ENCODE measurements around the gene APBA1. TPM values are rescaled to one million over a fixed set of nuclear protein-coding genes. Genes with fewer than 3 reads are reported as not detected.

APBA1 gene
- total RNA-seq, 1 experiment from 2014 or later: 0.53 TPM

DNA sequence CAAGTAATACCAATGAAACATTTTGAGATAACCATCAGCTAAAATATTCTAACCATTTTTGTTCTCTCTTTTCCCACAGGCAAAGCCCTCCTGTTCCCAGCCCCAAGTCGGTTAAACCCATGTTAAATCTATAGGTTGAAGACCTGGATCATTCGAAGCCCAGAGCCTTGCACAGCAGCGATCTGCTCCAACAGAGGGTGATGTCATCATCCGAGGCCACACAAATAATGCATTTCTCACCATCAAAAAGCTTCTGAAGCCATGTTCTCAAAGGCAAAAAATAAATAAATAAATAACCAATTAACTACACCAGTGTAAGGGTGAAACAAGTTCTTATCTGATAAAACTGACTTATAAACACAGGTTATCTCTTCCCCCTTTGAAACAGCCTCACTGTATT lies 178.0 kb downstream of the APBA1 start:
- no peaks in the 10 kb centered on the region for H3K27me3 ChIP-seq
- no peak for DNase-seq
- no peak overlapping the region for H3K27ac ChIP-seq
- H3K4me1 ChIP-seq: no peaks in the 10 kb centered on the region
- no peaks in the 10 kb centered on the region for H3K9me3 ChIP-seq (replicated peaks)
- H3K36me3 ChIP-seq: no peaks in the 10 kb centered on the region
- H3K4me3 ChIP-seq: no peak overlapping the region

DNA sequence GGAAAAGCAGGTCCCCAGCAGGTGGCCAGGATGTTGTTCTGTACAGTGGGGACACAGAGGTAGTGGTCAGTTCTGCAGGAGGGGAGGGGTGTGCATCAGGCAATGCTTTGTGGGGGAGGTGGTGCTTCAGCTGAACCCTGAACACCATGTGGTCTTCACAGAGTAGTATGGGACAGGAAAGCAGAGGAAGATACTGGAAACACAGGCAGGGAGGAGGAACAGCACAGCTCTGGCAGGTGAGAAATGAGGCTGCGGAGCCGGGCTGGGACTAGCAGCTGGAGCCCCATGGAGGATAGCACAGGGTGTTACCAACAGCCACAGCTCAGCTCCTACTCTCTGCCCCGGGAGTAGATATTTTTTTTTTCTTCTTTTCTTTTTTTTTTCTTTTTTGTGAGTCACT lies 185.7 kb downstream of the APBA1 start:
- H3K4me1 ChIP-seq: no peaks in the 10 kb centered on the region
- no peaks in the 10 kb centered on the region for H3K9me3 ChIP-seq (replicated peaks)
- H3K27ac ChIP-seq: no peak overlapping the region
- no peak for DNase-seq
- H3K36me3 ChIP-seq: no peaks in the 10 kb centered on the region
- no peak overlapping the region for H3K4me3 ChIP-seq
- H3K27me3 ChIP-seq: no peaks in the 10 kb centered on the region

DNA sequence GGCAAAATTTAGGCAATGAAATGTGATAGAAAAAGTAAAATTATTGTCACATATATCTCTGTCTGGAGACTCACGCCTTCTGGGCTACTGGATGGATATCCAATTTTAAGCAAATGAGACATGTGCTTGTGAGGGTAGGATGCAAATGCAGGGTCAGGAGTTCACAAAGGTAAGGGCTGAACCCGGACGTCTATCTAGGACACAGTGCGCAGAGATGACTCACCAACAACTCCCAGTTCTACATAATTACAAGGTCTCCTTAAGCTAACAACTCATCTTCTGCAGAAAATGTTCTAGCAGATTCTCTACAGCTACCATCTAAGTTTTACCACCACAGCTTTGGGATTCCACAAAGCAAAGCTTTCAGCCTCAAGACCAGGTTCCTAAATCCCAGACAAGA lies 186.7 kb downstream of the APBA1 start:
- Histone ChIP-seq H3K27ac (no peak overlapping the region), H3K4me1 (no peaks in the 10 kb centered on the region), H3K27me3 (no peaks in the 10 kb centered on the region), H3K9me3 (replicated peaks) (no peaks in the 10 kb centered on the region), H3K4me3 (no peak overlapping the region), H3K36me3 (no peaks in the 10 kb centered on the region)
- no peak for DNase-seq

DNA sequence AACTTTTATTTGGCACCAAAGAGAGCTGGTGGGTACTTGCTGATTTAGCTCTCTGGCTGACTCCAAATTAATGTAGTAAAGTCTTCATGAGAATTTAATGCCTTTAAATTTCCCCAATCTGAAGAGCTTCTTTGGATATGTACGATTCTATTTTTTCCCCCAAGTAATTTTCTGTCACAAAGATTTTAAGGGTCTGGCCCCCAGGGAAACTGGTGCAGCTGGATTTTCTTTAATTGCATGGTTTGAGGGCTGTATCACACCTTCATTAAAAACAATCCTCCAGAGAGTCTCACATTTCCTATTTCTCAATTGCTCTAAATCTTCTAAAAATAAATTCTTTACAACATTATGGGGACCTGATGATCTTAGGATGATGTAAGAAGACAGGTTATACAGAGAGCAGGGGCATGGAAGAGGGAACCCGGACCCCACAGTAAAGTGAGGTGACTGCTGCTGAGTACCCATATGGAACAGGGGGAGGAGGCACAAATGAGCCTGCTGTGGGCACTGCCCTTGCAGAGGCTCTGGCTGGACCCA lies 188.2 kb downstream of the APBA1 start:
- Histone ChIP-seq H3K9me3 (replicated peaks) (no peaks in the 10 kb centered on the region), H3K4me1 (no peaks in the 10 kb centered on the region), H3K27ac (no peak overlapping the region), H3K27me3 (no peaks in the 10 kb centered on the region), H3K4me3 (no peak overlapping the region), H3K36me3 (no peaks in the 10 kb centered on the region)
- DNase-seq: no peak

DNA sequence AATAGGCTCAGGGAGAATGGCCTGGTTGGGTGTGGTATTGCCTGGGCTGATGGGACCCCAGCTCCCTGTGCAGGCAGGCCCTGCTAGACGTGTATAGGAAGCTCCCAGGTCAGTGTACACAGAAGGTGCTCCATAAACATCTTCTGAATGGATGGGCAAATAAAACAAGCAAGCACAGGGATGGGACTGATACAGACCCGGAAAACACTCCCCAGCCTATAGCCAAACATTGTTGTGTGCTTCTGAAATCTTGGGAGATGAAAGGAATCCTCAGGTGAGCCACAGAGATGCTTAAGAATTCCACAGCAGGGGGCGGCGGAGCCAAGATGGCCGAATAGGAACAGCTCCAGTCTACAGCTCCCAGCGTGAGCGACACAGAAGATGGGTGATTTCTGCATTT lies 195.4 kb downstream of the APBA1 start:
- H3K4me3 ChIP-seq: no peak overlapping the region
- H3K4me1 ChIP-seq: peaks cover 10% of the 10 kb centered on the region; the same call in 1 of the 2 replicates
- no peaks in the 10 kb centered on the region; the same call in 1 of the 2 replicates for H3K27me3 ChIP-seq
- DNase-seq: no peak
- no peak overlapping the region for H3K27ac ChIP-seq
- no peaks in the 10 kb centered on the region for H3K9me3 ChIP-seq (replicated peaks)
- H3K36me3 ChIP-seq: no peaks in the 10 kb centered on the region

DNA sequence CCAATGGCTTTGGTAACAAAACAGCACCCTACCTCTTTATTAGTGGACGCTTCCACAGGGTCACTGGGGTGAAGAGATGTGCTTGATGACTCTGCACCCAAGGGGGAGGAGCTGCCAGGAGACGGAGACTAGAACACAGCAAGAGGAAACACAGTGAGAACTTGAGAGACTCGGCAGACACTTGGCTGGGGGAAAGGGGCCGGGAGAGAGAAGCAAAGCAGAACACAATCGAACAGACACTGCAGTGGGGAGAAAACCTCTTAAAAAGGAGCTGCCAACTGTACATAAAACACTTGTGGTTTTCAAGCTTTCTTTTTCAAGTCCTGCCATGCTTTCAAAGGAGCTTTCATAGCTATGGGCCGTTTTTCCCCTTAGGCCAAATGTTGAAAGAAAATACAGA lies 196.2 kb downstream of the APBA1 start:
- H3K4me1 ChIP-seq: peaks cover 10% of the 10 kb centered on the region; the same call in 1 of the 2 replicates
- no peaks in the 10 kb centered on the region for H3K36me3 ChIP-seq
- H3K27me3 ChIP-seq: no peaks in the 10 kb centered on the region; the same call in none of the 2 replicates
- no peaks in the 10 kb centered on the region for H3K9me3 ChIP-seq (replicated peaks)
- DNase-seq: peak in 1 of 2 experiments; percentile 28
- no peak overlapping the region for H3K4me3 ChIP-seq
- H3K27ac ChIP-seq: no peak overlapping the region

DNA sequence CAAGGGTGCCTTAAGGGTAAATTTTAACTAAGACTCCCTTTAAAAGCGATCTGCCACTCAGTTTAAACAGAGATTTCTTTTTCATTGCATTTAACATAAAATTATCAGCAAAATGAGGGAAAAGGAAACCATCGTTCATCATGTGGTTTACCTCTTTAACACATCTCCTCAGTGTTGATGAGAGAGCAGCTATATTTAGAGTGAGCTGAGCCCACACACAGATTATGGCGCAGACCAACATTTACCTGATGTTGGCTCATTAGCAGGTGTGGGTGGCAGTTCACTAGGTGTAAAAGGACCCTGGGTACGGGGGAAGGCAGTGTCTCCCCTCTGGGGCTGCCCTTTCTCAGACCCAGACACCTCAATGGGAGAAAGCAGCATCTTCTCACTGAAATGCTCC lies 197.3 kb downstream of the APBA1 start:
- Histone ChIP-seq H3K27me3 (no peaks in the 10 kb centered on the region; the same call in none of the 2 replicates), H3K27ac (no peak overlapping the region), H3K4me3 (no peak overlapping the region), H3K4me1 (peaks cover 10% of the 10 kb centered on the region; the same call in 1 of the 2 replicates), H3K36me3 (no peaks in the 10 kb centered on the region), H3K9me3 (replicated peaks) (no peaks in the 10 kb centered on the region)
- DNase-seq: no peak

DNA sequence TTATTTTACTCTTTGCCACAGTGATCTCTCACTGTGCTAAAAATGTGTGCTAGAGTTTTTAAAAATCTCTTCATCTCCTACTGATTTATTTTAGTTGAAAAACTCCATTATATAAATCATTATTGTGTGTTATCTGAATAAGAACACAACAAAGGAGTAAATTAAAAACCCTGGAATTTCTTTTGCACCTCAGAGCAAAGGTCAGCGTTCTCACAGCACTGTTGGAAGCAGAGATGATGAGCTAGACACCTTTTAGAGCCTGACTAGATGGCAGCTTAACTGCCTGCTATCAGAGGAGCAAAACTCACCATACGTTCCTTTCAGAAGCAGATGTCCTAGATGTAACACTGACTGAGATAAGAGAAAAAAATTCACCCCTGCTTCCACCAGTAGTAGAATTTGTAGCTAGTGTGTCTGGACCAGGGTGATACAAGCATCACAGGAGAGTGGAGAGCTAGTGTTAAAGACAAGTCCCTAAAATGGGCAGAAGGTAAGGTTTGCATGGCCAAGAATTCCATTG lies 200.0 kb downstream of the APBA1 start:
- Histone ChIP-seq H3K4me3 (no peak overlapping the region), H3K9me3 (replicated peaks) (no peaks in the 10 kb centered on the region), H3K4me1 (peaks cover 13% of the 10 kb centered on the region; the same call in 1 of the 2 replicates), H3K27ac (no peak overlapping the region), H3K36me3 (no peaks in the 10 kb centered on the region), H3K27me3 (no peaks in the 10 kb centered on the region; the same call in none of the 2 replicates)
- DNase-seq: no peak

DNA sequence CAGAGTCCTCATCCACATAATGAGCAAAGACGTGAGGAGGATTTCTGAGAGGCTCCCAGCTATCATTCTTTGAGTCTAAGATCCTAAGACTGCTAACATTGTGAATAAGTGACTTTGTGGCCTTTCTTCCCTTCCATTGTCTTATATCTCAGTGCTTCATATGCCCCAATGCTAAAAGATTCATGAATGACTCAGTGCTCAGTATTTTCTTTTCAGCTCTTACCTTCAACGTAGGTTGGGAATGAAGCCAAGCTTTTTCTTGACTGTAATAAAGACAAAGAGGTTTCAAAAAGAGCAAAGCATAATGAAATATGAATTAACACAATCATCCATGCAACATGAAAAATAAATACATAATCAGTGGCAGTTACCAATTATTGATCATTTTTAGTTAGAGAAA lies 200.7 kb downstream of the APBA1 start:
- H3K36me3 ChIP-seq: no peaks in the 10 kb centered on the region
- no peak overlapping the region for H3K4me3 ChIP-seq
- H3K27me3 ChIP-seq: no peaks in the 10 kb centered on the region; the same call in none of the 2 replicates
- no peaks in the 10 kb centered on the region for H3K9me3 ChIP-seq (replicated peaks)
- H3K4me1 ChIP-seq: peaks cover 10% of the 10 kb centered on the region; the same call in 1 of the 2 replicates
- H3K27ac ChIP-seq: no peak overlapping the region
- DNase-seq: no peak

DNA sequence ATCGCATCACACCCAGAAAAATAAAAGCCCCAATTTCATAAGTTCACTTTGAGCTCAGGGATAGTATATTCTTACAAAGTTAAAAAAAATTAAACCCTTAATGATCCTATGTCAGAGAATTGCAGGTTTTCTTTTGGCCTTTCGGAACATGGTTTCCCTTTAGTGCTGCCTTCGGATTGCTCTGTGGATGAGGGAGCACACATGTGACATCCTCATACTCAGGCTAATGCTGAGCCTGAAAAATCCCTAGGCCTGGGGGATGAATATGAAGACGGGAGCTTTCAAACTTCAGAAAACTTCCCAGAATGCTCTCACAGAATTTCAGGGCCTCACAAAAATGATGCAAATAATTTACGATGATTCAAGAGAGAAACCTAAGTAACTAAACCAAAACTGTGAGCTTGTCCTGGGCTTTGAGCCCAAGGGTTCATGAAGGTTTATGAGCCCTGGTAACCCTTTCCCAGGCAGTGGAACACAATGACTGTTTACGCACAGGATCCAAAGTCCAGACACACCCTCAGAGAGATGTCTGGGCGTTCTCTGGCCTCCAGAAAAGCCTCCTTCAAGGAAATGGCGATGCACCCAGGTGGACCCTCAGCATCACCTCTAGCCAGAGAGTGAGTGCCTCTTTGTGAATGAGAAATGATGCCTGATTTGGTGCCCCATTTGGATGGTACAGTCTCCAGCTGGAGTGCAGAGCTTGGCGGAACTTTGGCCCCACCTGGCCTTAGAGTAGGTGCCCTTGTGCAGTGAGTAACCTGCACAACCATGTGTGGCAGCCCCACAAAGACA lies 201.8 kb downstream of the APBA1 start:
- Histone ChIP-seq H3K27me3 (no peaks in the 10 kb centered on the region; the same call in none of the 2 replicates), H3K4me3 (no peak overlapping the region), H3K27ac (no peak overlapping the region), H3K9me3 (replicated peaks) (no peaks in the 10 kb centered on the region), H3K4me1 (peaks cover 3% of the 10 kb centered on the region; the same call in 1 of the 2 replicates), H3K36me3 (no peaks in the 10 kb centered on the region)
- DNase-seq: no peak

DNA sequence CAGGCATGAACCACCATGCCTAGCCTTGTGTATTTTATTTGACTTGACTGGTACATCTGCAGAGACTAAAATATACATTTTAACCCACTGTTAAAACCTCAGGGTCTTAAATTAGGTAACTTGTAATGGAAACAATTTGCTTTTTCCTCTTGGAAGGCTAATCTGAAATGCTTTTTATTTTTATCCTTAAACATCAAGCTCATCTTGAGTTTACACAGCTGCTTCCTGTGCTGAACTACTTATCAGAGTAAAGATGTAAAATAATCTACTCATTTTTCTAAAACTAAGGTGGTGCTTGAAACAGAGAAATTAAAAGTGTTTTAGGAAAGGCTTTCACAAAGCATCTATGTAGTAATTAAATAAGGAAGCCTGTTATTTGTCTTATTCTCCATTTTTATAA lies 203.0 kb downstream of the APBA1 start:
- no peaks in the 10 kb centered on the region for H3K9me3 ChIP-seq (replicated peaks)
- no peaks in the 10 kb centered on the region for H3K36me3 ChIP-seq
- no peak for DNase-seq
- peaks cover 3% of the 10 kb centered on the region; the same call in 1 of the 2 replicates for H3K4me1 ChIP-seq
- H3K4me3 ChIP-seq: no peak overlapping the region
- H3K27ac ChIP-seq: no peak overlapping the region
- no peaks in the 10 kb centered on the region; the same call in 1 of the 2 replicates for H3K27me3 ChIP-seq

DNA sequence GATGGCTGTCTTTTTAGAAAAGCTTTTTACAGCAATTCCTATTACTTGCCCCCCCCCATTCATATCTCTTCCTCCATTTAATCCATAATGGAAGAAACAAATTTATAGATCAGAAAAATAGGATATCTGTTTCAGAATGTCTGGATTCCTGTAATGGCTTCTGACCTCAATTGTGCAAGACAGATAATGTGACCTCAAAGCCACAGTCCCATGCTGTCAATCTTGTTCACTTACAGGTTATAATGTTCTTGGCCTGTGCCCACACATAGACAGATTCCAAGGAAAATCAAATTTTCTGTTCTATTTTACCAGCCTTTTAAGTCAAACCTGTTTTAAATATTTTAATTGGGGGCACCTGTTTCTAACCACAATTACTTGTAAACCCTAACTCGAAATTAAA lies 203.8 kb downstream of the APBA1 start:
- Histone ChIP-seq H3K4me3 (no peak overlapping the region), H3K27me3 (no peaks in the 10 kb centered on the region; the same call in 1 of the 2 replicates), H3K4me1 (peaks cover 3% of the 10 kb centered on the region; the same call in 1 of the 2 replicates), H3K9me3 (replicated peaks) (no peaks in the 10 kb centered on the region), H3K36me3 (no peaks in the 10 kb centered on the region), H3K27ac (no peak overlapping the region)
- no peak for DNase-seq

DNA sequence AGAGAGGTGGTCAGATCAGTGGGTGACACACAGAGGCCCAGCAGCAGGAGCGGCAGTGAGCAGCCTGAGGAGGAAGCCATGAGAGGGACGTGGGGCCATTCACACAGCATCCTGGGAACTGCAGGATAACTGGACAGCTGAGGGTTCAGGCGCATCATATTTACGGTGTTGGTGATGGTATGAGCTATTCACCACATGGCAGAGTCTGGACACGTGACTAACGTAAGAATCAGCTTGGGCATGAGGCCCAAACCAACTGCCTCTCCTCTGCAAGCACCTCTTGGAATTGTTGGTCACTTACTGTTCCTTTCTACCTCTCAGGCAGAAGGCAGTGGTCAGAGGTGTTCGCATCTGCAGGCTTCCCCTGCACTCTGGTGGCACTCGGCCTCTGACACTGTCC lies 206.0 kb downstream of the APBA1 start:
- Histone ChIP-seq H3K36me3 (no peaks in the 10 kb centered on the region), H3K27me3 (no peaks in the 10 kb centered on the region), H3K27ac (no peak overlapping the region), H3K9me3 (replicated peaks) (no peaks in the 10 kb centered on the region), H3K4me1 (peaks cover 6% of the 10 kb centered on the region; the same call in 1 of the 2 replicates), H3K4me3 (no peak overlapping the region)
- DNase-seq: no peak

DNA sequence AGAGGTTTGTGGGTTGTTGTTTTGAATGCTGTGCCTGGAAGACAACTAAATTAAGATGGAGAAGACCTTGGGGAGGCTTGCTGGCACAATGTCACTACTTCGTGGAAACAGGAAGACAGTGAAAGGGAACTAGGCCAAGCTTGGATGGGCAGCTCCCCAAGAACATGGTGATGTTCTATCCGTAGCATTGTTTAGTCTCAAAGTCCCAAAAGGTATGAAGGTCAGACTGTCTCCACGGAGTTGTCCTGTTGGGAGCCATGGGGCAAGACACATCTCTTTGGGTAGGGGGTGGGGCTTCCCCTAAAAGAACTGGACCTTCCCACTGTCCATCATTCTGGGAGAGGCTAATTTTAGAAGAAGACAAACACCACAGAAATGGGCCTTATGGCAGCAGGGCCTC lies 206.7 kb downstream of the APBA1 start:
- Histone ChIP-seq H3K27ac (no peak overlapping the region), H3K4me3 (no peak overlapping the region), H3K9me3 (replicated peaks) (no peaks in the 10 kb centered on the region), H3K36me3 (no peaks in the 10 kb centered on the region), H3K4me1 (peaks cover 6% of the 10 kb centered on the region; the same call in 1 of the 2 replicates), H3K27me3 (no peaks in the 10 kb centered on the region)
- DNase-seq: no peak

DNA sequence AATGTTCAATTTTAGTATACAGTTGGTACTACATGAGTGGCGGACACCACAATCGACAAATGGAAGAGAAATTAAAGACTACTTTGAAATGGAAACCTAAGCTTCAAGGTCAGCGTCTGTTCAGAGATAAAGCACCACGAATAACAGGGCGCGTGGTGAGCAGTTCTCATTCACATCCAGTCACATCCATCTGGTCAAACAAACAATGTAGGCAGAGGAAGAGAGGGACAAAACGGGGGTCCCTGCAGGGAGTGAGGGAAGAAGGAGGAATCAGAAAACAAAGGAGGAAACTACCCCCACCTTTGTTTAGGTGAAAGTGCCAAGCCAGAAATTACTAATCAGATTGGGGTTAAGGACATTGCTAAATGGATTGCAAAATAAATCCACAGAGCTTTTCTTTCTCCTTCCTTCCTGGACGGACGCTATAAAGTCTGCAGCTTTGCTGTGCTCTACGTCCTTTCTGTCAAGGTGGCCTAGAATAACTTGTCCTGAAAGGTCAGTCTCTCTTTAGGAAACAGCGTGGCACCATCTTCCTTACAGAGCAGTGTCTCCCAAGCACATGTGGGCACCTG lies 208.6 kb downstream of the APBA1 start:
- Histone ChIP-seq H3K27ac (no peak overlapping the region), H3K4me3 (no peak overlapping the region), H3K4me1 (peaks cover 6% of the 10 kb centered on the region; the same call in 1 of the 2 replicates), H3K27me3 (no peaks in the 10 kb centered on the region), H3K36me3 (no peaks in the 10 kb centered on the region), H3K9me3 (replicated peaks) (no peaks in the 10 kb centered on the region)
- no peak for DNase-seq
